Measurements from ENCODE around the gene RASGRP2.

Gene RASGRP2

DNA sequence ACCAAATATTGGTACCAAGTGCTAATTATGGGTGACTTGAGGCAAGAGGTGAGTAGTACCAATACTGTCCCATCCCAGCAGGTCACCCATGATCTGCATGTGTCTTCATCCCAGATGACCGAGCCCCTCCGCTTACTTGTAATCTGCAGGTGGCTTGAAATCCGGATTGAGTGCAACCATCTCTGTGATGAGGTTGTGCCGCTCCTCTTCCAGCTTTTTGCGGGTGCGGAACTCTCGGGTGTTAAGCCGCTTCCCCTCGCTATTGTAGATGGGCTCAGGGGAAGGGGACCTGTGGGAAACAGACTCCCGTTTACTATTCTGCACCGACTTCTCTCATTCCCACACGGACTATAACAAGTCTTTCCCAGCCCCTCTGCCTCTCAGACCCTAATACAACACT, 26.2 kb upstream of the RASGRP2 start:
- DNase-seq (ENCODE audit: low read depth), result no peak

- DNase-seq (ENCODE audit: low read depth), result no peak
These were observed 25.3 kb upstream of the RASGRP2 start for GRCh38 chr11:64769283-64769682.

GRCh38 chr11:64768300-64768694, 24.4 kb upstream of the RASGRP2 start:
- no peak for DNase-seq (ENCODE audit: low read depth)

- peak; percentile 65 for DNase-seq (ENCODE audit: low read depth)
These were observed 23.7 kb upstream of the RASGRP2 start for GRCh38 chr11:64767344-64768299.

GRCh38 chr11:64766881-64767280, 22.9 kb upstream of the RASGRP2 start:
- DNase-seq (ENCODE audit: low read depth), result no peak

DNA sequence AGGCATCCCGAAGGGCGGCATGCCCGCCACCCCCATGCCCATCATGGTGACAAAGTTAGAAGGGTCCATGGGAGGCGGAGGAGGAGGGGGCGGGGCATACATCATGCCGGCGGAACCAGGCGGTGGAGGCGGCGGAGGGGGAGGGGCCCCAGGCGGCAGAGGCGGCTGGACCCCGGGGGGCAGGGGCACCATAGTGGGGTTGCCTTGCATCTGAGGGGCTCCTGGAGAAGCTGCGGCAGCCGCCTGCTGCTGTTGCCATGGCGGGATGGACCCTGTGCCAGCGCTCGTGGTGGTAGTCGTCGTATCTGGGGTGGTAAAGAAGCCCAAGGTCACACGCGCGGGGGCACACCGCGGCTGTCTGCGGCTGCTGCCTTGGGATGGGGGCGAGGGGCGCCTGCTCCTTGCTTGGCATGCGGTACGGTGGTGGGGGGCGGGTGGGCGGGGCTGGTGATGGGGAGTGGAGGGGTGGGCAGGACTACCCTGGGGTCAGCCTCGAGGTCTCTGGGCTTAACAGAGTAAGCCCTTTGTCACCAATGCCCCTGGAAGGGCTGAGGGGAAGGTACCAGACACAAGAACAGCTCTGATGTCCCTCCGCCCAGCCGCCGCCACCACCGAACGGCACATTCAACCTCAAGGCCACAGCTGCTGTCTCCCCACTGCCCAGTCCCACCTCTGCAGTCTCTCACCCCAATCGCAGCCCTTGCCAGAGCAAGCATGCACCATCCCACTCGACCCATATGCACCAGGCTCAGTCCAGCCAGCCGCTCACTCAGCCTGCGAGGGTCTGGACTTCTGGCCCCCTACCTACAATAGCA, 22.1 kb upstream of the RASGRP2 start:
- DNase-seq (ENCODE audit: low read depth), result no peak

GRCh38 chr11:64765291-64765850, 21.4 kb upstream of the RASGRP2 start:
- no peak for DNase-seq (ENCODE audit: low read depth)

DNA sequence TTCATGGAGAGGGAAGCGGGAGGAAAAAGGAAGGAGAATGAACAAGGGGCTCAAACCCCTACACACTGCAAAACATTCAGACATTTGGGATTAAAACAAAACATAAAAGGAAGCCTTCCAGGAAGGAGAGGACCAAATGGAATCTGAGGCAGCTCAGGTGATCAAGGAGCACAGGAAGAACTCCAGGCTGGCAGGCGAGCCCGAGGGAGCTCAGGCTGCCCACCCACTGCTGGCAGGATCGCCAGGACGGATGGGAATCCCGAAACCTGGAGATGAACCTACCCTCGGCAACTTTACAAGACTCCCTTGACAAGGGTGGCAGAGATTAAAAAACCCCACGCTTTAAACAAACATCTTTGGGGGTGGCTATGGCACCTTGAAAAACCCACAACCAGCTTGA, 20.8 kb upstream of the RASGRP2 start:
- DNase-seq (ENCODE audit: low read depth), result no peak

DNA sequence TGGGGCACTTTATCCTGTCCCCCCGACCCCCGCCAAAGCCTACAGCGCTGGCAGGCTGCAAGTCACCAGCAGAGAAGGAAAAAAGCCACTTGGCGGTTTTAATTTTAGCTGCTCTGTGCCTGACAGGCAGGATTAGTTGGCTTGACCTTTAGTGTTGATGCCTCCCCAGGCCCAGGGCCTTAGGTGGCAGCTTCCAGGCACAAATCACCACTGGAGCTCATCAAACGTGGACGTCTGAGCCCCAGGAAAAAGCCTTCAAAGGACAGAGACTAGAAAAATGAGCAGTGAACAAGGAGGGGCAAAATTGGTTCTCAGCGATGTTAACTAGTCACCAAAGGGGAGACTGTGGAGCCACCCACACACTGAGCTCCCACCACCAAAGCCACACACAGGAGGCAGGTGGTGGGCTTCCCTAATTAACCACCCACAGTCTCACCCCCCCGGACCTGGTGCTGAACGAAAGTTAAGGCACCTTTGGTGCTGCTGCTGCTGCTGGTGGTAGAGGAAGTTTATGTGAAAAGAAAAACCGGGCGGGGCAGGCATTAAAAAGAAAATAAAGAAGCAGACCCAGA, 20.2 kb upstream of the RASGRP2 start:
- DNase-seq (ENCODE audit: low read depth), result no peak

DNA sequence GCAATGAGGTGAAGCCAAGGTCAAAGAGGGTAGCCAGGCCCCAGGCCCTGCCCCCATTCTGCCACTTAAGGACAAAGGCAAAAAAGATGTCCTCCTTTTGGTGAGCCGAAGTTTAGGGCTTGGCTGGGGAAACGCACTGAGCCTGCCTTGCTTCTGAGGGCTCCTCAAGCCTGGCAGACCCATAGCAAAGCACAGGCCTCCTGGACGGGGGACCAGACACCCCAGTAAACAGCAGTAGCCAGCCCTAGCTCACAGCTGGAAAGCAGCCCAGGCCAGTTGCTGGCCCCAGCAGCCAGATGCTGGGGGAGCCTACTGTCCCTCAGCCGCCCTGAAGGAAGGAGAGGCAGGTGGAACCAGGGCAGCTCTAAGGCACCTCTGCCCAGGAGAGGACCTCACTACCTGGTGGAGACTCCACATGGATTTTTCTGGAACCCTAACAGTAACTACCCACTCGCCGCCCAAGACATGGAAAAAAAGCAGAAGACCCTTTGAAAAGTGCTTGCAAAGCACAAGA, 19.6 kb upstream of the RASGRP2 start:
- no peak for DNase-seq (ENCODE audit: low read depth)

DNA sequence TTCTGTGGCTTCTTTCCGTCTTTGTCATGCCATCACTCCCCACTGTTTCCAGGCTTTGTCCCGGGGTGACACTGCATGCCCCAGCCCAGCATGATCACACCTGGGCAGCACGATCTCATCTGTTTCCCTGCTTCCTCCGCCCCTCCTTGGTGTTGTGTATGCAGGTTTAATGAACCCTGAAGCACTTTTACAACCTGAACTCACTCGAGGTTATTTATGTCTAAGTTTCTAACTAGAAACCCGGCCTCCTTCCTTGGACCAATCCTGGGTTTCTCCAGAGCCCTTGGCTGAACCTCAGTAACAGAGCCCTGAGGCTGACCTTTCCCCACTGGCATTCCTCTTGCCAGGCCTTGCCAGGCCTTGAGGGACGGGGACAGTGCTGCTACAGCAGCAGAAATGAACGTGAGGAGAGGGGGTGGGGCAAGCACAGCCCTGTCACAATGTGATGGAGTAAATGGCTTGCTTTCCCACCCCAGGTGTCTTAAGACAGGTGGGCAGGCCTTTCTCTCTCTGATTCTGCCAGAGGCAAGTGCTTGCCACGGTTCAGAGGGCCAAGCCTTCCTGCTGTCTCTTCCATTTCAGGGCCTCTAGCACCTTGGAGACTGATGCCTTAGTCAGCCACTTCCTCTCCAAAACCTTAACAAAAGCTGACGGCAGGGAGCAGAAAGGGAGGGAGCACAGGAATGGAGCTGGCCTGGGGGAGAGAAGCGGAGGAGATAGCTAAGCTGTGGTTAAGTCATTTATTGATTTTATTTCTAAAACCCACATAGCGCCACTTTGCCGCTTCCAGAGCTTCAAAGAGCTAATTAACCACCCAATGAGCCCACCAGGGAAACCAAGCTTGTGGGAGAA, 19.0 kb upstream of the RASGRP2 start:
- DNase-seq (ENCODE audit: low read depth), result no peak

GRCh38 chr11:64762277-64762673, 18.3 kb upstream of the RASGRP2 start:
- DNase-seq (ENCODE audit: low read depth), result no peak

- no peak for DNase-seq (ENCODE audit: low read depth)
These were observed 16.9 kb upstream of the RASGRP2 start for GRCh38 chr11:64760759-64761420.

GRCh38 chr11:64759722-64760719, 16.1 kb upstream of the RASGRP2 start, which contains the start of gene PYGM:
Gene PYGM, minus strand, starts transcription at chr11:64759974. Its CDS starts 76 bp downstream, at chr11:64759898.
- no peak for DNase-seq (ENCODE audit: low read depth)

DNA sequence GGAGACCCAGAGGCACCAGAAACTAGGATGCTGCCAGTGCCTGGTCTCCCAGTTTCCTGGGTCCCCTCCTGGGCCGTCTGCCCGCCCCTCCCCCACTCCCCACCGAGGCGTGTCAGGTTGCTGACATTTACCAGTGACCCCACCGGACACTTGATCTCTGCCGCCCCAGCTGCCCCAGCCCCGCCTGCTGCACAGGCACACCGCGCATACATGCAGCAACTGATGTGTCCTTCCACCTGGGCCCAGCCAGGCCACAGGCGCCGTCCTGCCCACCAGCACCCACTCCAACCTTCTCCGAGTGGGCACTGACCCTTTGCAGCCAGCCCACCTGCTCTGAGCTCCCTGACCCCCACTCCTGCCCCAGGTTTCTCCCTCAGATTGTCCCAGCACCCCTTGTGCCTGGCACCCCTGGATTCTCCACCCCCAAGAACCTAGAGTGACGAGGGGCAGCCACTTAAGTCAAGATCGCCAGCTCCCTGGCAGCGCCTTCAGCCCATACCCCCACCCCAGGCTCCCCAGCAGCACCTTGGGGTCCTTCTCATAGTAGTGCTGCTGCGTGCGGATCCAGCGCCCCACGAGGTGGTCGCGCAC, 15.3 kb upstream of the RASGRP2 start:
- no peak for DNase-seq (ENCODE audit: low read depth)

DNA sequence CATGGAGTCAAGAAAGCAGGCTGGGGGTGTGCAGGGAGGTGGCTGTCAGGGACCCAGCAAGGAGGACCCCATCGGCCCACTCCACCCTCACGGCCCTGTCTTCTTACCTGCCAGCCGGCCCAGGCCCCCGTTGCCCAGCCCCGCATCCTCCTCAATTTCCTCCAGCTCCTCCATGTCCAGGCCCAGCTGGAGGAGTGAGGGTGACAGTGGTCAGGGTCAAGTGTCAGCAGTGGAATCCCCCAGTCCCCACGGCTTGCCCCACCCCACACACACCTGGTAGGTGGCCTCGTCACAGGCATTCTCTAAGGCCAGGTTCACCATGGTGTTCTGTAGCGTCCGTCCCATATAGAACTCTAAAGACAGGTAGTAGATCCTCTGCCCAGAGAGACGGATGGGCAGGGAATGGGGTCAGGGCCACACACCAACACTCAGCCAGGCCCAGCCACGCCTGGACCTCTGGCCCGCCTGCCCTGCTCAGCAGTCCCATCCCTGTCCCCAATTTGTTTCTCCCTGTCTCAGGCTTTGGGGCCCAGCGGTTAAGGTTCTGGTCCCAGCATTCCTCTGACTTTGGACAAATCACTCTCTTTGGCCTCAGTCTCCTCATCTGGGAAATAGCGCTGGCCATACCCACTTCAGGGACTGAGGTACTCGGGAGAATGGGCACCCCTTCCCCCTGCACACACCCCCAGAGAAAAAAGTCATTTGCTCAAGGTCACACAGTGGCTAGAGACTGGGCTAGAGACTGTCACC, 14.6 kb upstream of the RASGRP2 start:
- no peak for DNase-seq (ENCODE audit: low read depth)

DNA sequence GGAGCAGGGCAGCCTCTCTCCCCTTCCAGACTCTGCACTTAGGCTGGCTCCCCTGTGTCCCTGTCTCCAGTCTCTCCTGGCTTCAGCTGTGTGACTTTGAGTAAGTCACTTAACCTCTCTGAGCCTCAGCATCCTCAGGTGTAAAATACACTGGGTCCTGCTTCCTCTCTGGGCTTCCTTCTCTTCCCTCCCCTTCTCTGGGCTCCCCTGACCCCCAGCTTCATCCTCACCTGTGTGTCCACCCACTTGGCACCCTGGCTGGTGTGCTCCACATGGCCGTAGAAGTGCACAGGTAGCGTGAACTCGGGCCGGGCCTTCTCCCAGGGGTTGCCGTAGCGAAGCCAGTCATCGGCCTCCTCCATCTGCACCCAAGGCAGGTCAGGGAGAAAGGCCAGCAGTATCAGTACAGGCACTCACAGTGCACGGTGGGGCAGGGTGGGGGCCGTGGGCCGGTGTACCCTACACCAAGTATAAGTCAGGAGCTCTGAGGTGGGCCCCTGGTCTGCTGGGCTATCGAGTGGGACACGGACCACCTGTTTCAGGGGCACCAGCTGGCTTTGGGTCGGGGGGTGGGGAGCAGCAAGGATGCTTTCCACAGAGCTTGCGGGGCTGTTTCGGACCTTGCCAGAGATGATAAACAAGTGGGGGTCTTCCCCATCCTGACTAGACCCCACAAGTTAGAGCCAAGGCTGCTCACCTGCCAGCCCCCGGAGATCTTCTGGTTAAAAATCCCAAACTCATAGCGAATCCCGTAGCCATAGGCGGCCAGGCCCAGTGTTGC, 13.8 kb upstream of the RASGRP2 start:
- no peak for DNase-seq (ENCODE audit: low read depth)

Data from activated T-helper 9 cell treated with anti-CD3 and anti-CD28 coated beads, Interleukin-2, amount 50 U/mL, for 16 hours (primary cell).